Fibroblast of upper back skin (primary cell): Measurements from ENCODE around the gene DSCAML1.

ENCODE experiments used
- DNase-seq: peaks from one replicate; pipeline ENCODE4 v3.0.0-alpha.2; 2013

The DSCAML1 gene

DNA sequence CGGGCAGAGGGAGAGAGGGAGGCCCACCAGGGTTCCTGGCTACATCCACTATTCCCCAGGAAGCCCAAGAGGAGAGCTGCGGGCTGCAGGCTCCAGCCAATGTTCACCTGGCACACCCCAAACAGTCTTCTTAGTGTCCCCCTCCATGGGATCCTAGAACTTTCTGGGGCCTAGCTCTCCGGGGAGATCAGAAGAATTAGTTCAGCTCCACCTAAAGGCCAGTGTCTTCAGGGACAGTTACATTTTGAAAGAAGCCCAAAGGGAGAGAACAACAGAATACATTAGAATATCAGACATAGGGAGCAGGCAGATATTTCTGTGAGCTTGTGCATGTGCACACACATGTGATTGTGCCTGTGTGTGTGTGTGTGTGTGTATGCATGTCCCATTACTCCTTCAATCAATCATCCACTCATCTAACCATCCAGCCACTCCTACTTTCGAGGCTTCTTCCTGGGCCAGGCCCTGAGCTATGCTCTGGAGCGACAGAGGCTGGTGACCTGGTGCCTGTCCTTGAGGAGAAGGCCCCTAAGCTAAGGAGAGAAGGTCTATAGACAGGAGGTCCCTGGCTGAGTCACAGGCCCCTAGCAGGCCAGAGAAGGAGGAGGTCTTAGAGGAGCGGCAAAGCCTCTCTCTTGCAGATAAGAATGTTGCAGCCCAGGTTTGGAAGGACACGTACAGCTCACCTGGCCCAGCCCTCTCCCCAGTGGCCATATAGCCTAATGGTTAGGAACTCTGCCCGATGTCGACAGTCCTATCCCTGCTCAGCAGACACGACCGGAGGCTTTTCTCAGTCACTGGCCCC is 165.5 kb downstream of the DSCAML1 start:
- DNase-seq = no peak

DNA sequence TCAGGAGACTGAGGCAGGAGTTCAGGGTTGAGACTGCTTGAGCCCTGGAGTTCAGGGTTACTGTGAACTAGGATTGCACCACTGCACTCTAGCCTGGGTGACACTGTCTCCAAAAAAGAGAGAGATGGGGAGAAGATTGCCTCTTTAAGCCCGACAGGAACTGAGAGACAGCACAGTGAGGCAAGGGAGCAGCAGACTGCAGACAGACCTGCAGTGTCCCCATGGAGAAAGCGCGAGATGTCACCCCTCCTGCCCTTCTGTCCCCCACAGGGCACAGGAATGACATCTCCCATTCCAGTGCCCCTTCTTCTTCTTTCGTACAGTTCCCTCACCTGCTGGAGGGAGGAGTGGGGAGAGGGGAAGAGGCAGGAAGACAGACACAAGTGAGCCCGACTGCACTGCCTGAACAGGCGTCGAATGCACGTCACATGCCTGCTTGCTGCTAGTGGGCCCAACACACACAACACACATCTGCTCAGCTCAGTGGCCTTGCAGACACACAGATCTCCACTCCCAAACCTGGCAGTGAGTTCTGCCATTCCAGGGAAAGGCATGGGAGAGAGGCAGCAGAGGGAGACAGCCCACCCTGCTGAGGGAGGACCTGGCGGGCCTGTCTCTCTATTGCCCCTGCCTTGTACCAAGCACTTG is 167.0 kb downstream of the DSCAML1 start:
- DNase-seq = no peak

DNA sequence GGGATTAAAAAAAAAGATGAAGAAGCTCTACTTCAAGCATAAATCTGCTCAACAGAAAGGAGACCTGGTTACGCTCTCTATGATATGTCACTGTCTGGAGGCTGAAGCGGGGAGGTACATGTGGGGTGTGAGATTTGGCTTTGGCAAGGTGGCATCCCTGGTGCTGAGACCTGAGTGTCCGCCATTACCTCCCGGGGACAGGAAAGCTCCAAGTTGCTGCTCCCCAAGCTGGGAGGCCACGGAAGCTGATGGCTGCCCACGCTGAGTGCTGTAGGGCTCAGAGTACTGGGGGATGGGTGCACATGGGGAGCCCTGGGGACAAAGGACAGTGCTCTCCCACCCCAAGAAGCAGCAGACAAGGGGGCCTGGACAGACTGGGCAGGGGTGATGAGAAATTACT is 167.9 kb downstream of the DSCAML1 start:
- DNase-seq = no peak

DNA sequence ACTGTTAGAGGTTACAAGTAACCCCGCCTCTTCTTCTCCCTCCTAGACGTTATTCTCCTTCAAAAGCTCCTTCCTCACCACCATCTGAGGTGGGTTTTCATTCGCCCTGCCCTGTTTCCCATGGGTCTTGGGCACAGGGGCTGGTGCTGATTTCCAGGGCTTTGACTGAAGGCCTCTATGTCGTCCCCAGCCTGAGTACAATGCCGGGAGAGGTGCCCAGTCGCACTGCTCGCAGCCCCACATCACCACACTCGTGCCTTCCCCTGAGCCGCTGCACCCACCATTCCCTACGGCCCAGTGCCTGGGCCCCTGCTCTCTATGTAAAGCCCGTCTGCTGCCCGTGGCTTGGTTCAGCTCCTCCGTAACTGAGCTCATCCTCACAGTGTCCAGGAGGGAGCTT is 169.8 kb downstream of the DSCAML1 start:
- DNase-seq = no peak

DNA sequence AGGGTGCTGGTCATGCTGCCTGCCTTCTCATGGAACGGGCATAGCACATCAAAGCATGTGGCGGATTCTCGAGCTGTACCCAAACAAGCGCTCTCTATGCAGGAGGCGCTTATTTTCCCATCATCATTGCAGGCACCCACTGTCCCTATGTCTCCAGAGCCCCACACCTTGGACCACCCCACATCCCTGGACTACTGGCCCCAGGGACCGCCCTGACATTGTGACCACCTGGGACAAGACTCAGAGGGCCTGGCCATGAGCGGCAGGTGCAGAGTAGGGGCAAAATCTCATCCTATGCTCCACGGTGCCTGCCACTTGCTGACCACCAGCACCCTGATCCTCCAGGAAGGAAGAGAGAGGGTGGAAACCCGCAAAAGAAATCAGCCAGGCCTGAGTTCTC is 170.4 kb downstream of the DSCAML1 start:
- DNase-seq = no peak

DNA sequence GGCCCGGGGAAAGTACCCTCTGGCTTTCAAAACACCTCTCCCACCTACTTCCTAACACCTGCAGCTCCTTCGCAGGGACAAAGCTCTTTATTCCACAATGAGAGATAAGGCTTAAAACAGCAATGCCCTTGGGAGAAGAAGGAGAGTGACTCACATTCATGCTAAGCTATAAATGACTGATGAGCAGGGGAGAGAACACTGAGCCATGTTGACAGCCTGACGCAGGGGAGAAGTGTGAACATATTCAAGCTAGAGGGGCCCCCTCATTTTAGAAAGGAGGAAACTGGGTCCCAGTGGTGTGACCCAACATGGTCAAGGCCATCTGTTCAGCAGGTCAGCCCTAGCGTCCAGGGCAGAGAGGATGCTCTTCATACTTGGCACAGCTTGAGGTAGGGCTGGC is 171.8 kb downstream of the DSCAML1 start:
- DNase-seq = no peak

DNA sequence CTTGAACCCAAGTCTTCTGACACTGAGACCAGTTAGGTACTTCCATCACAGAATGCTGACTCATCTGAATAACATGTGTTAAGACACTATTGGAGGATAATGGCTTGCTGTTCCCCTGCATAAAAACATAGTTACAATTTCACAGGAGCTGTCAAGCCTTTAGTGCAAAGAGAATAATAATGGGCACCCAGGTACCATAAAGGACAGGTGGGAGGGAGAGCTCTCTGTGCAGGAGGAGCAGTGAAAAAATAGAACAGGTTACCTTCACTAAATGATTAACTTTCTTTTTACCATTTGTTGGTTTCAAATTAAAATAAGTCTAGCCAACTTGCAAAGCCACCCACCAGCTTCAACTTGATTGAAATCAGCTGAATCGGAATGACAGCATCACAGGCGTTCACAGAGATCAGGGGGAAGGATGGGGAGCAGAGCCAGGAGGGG is 173.2 kb downstream of the DSCAML1 start:
- DNase-seq = no peak

DNA sequence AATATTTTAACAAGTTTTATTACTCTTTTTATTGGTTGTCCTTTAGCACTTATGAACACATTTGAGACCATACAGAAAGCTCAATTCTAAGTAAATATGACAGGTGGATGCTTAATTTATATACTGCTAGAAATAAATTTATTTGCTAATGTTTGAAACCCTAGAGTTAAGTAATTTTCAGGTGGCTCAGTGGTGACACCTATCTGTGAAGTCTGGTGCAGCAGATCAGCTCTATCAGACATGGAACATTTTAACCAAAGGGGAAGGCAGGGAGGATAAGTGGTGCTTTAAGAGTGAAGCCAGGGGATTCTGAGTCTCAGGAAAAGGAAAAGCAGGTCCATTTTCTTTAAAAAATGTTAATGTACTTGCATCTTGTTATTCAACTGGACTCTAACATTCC is 175.8 kb downstream of the DSCAML1 start:
- no peak for DNase-seq

DNA sequence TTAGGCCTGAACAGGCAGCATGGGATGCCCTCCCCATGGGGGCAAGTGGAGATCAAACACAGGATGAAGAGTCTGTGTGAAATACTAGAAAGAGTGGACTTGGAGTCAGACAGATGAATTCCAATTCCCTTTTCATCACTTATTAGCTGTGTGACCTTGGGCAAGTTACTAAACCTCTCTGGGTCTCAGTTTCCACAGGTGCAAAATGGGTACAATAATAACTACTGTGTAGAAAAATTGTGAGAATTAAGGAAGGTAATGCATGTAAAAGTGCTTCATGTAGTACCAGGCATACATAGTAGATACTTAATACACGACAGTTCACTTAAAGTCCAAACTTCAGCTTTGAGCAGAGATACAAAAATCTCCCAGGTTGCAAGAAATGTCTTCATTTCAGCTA is 176.4 kb downstream of the DSCAML1 start:
- no peak for DNase-seq

DNA sequence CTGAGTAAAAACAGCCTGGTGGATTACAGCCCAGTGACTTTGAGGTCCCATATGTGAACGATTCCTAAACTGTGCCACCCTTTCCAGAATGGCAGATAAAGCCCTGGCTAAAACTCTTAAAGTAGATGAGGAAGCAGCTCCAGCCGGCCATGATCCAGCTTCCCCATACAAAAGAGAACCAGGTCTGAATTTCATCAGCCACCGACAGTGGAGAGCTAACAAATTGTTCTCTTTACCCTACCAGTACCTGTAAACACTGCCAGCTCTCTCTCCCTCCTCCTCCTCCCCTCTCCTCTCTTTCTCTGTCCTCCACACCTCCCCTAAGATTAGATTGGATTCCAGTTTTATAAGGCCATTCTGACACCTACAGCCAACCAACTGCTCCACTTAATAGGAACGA is 176.9 kb downstream of the DSCAML1 start:
- DNase-seq = no peak

DNA sequence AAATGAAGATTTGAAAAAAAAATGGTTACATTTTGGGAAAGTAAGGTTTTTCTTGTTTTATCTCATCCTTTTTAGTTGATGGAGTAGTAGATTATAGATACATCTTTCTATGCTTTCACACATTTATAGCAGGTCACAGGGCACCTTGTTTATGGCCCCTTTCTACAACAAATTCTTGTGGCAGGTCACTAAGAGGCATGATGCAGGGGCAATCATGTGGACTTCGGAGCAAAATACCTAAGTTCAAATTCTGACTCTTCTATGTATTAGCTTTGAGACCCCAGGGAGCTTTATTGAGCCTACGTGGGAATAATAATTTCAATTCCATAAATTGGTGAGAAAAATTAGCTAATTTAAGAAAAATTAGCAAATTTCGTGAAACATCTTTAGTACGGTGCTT is 177.4 kb downstream of the DSCAML1 start:
- no peak for DNase-seq

DNA sequence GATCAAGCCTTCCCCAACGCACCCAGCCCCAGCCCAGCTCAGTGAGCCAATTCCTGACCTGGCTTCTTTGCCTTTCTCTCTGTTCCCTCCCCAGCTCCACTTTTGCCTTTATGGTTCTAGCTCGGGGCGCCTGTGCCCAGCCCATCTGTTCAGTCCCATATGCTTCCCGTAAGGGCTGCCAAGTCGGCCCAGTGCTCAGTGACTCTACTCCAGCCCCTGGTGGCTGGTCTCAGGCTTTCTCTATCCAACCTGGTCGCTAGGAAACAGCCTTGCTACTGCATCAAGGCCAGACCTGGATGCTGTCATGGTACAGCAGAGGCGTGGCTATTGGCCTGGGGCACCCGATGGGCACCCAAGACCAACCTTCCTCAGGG is 178.0 kb downstream of the DSCAML1 start:
- DNase-seq = no peak

DNA sequence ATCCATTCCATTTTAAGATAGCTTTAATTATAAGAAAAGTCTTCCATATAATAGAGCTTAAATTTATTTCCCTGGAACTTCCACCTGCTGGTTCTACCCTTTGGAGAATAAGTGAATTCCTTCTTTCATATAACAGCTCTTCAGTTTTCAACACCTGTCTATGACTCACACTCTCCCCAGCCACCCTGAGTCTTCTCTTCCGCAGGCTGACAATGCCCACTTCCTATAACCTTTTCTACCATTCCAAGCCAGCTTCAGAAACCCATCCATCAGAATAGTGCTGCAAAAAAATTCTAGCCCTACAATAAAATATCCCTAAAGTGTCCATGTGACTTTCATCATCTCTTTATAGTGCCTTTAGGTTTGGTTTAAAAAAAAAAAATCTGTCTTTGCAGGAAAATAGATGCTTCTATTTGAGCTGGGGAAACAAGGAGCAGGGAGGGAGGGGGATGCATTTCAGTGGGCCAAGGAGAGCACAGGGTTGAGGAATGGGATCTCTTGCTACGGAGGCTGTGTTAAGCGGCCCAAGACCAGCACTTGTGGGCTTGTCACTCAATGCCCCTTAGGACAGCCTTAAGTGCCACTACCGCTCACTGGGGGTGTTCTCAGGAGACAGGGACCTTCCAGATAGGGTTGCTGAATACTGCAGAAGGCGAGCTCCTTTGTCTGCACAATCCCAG is 178.6 kb downstream of the DSCAML1 start:
- DNase-seq = no peak

DNA sequence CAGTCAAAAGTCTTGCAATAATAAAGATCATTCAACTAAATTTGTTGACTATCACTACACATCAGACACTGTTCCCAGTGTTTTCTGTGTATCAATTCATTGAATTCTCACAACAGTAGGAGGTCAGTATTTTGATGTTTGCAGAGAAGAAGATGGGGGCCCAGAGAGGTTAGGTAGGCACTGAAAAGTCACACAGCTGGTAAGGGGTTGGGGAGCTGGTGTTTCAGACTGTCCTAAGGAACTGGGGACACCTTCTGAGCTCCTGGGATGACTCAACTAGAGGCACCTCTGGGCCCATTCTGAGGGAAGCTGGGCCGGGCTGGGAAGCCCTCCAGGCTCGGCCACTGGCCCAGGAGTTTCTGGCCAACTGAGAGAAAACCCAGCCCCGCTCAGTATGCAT is 180.0 kb downstream of the DSCAML1 start:
- no peak for DNase-seq

DNA sequence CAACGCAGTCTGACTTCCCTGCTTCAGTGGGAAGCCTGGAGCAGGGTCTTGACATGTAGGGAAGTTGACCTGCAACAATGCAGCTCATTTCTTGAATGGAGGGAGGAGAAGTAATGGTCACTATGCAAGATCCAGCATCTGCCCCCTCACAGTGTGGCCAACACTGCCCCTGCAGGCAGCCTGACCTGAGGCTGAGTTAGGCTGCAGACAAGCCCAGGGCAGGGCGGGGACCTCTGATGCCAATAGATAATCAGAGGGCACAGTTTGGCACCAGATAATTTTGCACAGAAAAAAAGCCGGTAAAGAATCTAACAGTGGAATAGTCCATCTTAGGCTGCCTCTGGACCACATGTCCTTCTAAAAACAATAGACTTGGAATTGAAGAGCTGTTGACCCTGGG is 182.3 kb downstream of the DSCAML1 start:
- DNase-seq = no peak

DNA sequence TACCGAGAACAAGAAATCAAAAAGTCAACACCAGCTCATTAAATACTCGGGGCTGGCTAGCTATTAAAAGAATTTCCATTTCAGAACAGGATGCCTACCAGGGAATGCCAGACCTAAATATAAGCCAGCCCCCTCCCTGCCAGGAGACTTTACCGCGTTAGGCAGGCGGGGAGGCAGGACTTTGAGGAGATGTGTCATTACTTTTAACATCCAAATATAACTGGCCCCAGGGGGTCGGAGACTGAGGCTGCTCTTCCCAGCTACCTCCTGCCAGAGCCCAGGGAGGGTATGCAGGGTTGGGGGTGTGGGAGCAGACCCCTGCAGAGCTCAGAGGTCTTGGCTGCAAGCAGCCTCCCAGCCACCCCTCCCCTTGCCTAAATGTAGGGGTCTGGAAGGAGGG is 183.5 kb downstream of the DSCAML1 start:
- no peak for DNase-seq

DNA sequence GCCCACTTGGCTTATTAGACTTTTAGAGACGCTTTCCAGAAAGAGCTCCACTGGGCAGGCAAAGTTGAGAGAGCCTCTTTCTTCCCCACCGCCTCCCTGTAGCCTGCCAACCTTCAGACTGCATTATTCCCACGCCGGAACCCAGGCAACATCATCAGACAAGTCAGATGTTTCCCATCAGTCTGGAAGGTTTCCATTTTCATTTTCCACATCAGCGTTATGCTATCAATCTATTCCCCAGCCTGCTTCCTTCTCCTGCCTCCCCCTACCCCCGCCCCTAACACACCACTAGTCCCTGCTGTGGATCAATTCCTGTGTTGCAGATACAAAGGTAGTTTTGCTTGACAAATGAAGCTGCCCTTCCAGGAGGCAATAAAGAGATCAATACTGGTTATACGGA is 184.8 kb downstream of the DSCAML1 start:
- DNase-seq = no peak

DNA sequence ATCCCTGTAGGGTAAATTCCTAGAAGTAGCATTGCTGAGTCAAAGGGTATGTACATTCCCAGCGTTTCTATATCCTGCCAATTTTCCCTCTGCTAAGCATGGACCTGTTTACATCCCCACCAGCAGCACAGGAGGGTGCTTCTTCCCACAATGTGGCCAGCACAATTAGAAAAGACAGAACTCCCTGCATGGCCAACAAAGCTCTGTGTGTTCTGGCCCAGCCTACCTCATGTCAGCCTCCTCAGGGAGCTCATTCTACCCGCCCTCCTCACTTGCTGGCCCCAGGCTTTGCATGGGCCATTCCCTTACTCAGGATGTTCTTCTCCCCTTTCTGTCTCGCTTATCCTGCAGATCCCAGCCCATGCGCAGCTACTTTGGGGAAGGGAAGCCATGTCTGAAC is 186.1 kb downstream of the DSCAML1 start:
- no peak for DNase-seq

DNA sequence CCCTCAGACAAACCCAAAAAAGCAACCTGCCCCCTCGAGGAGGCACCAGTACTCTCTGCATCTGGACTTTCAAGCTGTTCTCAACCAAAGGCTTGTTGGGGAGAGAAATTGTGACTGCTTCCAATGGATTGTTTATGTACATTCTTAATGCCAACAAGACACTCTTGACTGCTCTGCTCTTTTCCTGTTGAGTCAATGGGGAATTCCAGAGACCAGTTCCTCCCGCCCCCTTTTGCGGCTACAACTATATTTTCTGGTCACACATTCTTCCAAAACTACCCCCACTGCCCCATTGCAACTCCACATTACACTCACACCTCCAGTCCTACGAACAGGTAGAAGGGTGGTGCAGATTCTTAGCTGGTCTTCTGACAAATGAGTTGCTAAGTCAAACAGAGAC is 187.0 kb downstream of the DSCAML1 start:
- peak; percentile 7 for DNase-seq

DNA sequence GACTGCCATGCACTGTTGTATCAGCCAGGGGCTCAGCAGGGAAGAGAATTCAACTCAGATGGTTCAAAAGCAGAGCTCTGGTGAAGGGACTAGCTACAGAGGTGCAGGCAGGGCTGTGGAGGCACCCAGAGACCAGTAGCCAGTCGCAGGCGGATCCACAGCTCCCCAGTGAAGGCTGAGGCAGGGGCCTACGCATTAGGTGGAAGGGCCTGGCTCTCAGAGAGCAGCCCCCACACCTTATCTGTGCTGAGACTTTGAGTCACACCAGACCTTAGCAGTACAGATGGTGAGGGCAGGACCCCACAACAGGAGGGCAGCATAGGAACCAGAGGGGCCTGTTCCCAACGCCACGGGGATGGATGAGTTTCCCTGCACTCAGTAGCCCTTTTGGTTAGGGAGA is 189.6 kb downstream of the DSCAML1 start:
- no peak for DNase-seq

DNA sequence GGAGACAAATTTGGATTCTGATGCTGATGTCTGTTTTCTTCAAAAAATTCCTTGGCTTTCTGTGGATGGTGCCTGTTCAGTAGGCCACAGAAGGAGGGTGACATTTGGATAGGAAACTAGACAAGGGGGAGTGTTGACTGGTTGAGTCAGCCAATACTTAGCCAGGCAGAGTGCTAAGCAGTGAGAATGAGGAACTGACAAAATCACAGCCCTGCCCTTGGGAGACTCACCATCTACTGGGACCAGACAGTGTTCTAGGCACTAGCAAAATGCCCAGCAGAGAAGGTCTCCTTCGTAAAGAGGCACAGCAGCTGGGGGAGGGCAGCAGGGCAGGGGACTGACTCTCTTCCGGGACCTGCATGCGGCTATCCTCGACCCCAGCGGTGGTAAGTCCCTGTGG is 190.2 kb downstream of the DSCAML1 start:
- no peak for DNase-seq

DNA sequence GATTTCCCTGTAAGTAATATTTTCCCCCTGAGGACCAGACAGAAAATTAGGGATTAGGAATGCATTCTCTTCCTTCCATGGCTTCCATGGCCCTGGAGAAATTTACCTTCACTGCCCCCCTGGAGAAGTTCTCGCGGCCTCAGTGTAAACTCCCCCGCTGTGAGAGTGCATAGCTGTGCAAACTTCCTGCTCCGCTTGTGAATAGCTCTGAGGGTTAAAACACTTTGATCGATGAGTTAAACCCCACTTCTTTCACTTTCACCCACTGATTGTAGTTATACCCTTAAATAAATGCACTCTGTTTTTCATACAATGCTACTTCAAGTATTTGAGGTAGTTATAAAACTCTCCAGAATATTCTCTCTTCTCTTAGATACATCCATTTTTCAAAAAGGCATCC is 190.8 kb downstream of the DSCAML1 start:
- DNase-seq = no peak

DNA sequence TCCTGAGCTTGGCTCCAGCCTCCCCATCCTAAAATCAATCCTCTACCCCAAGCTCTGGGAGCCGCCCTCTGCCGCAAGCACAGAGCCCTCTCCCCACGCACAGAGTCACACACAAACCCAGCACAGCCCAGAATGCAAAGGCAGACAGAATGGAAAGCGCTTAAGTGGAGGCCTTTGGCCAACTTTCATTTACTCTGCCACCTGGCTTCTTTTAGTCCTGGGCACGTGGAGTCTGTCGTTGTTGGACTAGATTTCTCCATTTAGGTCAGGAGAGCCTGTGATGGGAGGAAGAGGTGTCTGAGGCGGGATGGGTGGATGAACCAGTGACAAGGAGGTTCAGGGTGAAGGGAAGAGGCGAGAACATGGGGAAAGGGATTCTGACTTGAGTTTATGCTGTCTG is 191.7 kb downstream of the DSCAML1 start:
- no peak for DNase-seq

DNA sequence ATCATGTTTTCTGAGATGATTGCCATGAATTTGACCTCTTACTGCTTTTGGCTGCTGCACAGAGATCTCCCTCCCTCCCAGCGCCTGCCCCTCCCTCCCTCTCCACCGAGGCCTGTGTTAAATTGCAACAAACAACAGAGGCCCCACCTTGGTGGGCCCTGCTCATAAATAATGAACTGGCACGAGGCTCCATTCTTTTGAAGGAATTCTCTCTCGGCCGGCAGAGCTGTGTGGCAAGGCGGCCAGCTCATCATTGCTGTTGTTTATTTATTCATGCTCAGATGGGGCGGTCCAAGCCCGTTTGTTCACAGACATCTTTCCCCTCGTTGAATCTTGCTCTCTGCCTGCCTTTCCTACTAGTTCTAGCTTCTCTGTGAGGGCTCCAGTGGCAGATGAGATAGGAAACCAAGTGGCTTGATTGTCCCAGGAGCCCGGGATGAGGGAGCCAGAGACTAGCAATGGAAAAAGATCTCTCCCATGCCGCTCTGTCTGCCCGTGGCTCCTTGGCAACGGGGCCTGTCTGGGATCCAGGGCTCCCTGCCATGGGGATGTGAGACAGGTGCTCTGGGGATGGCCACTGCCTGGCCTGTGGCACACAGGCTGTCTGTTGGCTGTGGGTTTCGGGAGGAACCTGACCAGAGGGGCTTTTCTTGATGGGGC is 192.6 kb downstream of the DSCAML1 start:
- DNase-seq = no peak
